Heart left ventricle (tissue), 13 donors: Measurements from ENCODE around the gene ABCC5.

Source experiments
- CTCF ChIP-seq, 12 donors: fragments of 200-600 bp; sonication (generic) in 4 of 12; IDR thresholded peaks; one replicate each; pipeline versions ENCODE4 v1.5.0 to v1.8.0; 2018 to 2022; ENCODE audit warnings: antibody characterized with exemption in 12 of 12, mild to moderate bottlenecking in 5 of 12
- POLR2A ChIP-seq, 2 donors: fragments of 450-650 bp; IDR thresholded peaks; one replicate each; pipeline ENCODE4 v1.6.1; 2017; ENCODE audit warnings: antibody characterized with exemption in 2 of 2, mild to moderate bottlenecking in 2 of 2, moderate library complexity in 2 of 2
- donor health status: ischemic (EF 13 %, LVEDD 7.1; RV severe dilation, severe dysfunction).
- donor health status: DM: no; HTN: yes; CAD: no.
- donor health status: DM: no; HTN: no; CAD: no.
- donor health status: ischemic (EF 25% LVEDD 6.9; RV normal size, moderate dysfunction).
- donor health status: ischemic (EF 25% LVEDD 5.7; RV mildly dilated, moderate dysfunction).
- donor health status: ischemic (EF 35%, LVEDD 5.7; RV mildly dilated, moderate dysfunction).
- donor health status: nonischemic (EF 11% LVEDD 7.7; RV severe dilation, severe dysfunction).
- donor health status: DM: yes; HTN: yes; CAD: no.
- donor health status: PGD.
- donor health status: ischemic (EF 29% LVEDD 5.4; RV normal size, mild dysfunction).
- donor health status: nonischemic (EF 23%, LVEDD 6.1; RV moderate dilation, normal function).

GRCh38 chr3:183909030-183909600 is 108.6 kb downstream of the ABCC5 start:
- TF ChIP-seq POLR2A (IDR thresholded peaks at IDR 0.05) (no peak), CTCF (IDR thresholded peaks at IDR 0.05) (no peak)
